HL-60/S4 (cell line): ENCODE data around the gene FBXO21.
"Not testable (repeated sequence)": the region's sequence is repeated elsewhere in the genome, so short reads cannot be mapped to it uniquely, and the experiment has no call there.

Experiments
- in situ Hi-C: fragments of 300-500 bp; cut with MboI; formaldehyde crosslinking; loops from 2 replicates; pipeline ENCODE4 v1.14.3; 2022; ENCODE audit warnings: low sequenced_read_pairs

FBXO21 gene

GRCh38 chr12:117207675-117208074 lies 17.4 kb upstream of the FBXO21 start:
- in situ Hi-C loops: no loop called here

- in situ Hi-C loops: no loop called here
These were observed 12.3 kb upstream of the FBXO21 start for GRCh38 chr12:117202556-117202955.

GRCh38 chr12:117202033-117202432 lies 11.8 kb upstream of the FBXO21 start:
- in situ Hi-C loops: no loop called here

DNA sequence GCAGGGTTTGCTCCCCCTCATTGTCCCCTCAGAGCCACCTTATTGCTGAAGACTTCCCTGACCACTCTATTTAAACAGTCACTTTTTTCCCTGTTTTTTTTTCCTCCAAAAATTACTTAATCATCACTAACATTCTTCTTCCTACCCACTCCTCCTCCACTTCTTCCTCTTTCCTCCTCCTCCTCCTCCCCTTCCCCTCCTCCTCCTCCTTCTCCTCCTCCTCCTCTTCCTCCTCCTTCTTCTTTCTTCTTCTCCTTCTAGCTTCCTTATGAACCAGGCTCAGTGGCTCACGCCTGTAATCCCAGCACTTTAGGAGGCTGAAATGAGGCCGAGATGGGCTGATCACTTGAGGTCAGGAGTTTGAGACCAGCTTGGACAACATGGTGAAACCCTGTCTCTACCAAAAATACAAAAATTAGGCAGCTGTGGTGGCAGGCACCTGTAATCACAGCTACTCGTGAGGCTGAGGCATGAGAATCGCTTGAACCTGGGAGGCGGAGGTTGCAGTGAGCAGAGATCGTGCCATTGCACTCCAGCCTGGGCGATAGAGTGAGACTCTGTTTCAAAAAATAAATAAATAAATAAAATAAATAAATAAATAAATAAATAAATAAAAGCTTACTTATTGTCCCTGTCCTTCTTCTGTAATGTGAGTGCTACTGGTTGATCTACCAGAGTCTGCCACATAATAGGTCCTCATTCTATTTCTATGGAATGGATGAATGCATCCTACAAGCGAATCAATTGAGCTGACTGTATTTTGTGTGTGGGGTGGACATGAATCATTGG lies 9.9 kb upstream of the FBXO21 start:
- in situ Hi-C loops: not testable (repeated sequence)

GRCh38 chr12:117196334-117196733 lies 6.1 kb upstream of the FBXO21 start:
- in situ Hi-C loops: not testable (repeated sequence)

DNA sequence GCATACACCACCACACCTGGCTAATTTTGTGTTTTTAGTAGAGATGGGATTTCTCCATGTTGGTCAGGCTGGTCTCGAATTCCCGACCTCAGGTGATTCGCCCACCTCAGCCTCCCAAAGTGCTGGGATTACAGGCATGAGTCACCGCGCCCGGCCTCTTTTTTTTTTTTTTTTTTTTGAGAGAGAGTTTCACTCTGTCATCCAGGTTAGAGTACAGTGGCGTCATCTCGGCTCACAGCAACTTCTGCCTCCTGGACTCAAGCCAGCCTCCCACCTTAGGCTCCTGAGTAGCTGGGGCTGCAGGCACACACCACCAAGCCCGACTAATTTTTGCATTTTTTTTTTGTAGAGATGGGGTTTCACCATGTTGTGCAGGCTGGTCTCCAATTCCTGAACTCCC lies 4.8 kb upstream of the FBXO21 start:
- in situ Hi-C loops: not testable (repeated sequence)

- in situ Hi-C loops: no loop called here
These were observed 3.6 kb upstream of the FBXO21 start for GRCh38 chr12:117193903-117194302.

DNA sequence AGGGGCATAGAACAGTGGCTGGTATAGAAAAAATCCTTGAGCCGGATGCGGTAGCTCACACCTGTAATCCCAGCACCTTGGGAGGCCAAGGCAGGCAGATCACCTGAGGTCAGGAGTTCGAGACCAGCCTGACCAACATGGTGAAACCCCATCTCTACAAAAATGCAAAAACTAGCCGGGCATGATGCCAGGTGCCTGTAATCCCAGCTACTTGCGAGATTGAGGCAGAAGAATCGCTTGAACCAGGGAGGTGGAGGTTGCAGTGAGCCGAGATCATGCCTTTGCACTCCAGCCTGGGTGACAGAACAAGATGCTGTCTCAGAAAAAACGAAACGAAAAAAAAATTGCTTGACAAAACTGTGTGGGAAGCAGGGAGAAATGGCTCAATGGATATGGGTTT lies 2.3 kb upstream of the FBXO21 start:
- in situ Hi-C loops: not testable (repeated sequence)

DNA sequence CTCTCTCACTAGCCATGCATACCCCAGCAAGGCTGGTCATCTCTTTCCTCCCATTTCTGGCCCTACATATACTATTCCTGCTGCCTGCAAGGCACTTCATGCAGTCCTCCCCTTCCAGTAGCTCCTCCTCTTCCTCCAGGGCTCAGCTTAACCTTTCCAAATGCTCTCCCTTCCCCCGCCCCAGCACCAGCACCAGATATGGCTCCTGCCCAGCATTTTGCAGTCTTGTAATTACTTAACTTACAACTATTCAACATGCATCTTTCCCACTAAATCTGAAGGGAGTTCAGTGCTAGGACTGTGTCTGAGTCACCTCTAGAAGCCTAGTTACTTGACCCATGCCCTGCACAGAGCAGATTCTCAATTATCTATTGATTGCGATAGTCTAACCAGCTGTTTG lies 1.8 kb upstream of the FBXO21 start:
- in situ Hi-C loops: no loop called here

GRCh38 chr12:117189725-117190209 lies 503 bp downstream of the FBXO21 start:
- in situ Hi-C loops: no loop called here

GRCh38 chr12:117188961-117189724 lies 1.1 kb downstream of the FBXO21 start:
- in situ Hi-C loops: no loop called here

- in situ Hi-C loops: no loop called here
These were observed 2.1 kb downstream of the FBXO21 start for GRCh38 chr12:117188121-117188665.

GRCh38 chr12:117187421-117187820 lies 2.8 kb downstream of the FBXO21 start:
- in situ Hi-C loops: no loop called here

DNA sequence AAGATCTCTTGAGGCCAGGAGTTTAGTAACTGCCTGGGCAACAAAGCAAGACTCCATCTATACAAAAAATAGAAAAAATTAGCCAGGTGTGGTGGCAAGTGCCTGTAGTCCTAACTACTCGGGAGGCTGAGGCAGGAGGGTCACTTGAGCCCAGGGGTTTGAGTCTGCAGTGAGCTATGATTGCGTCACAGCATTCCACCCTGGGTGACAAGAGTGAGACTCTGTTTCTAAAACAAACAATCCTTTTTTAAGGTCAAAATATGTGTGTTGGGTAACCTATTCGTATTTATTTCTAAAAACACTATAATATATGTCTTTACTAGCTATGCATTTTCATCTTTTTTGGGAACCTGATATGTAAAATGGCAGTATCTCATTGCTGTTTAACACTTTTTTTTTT lies 7.4 kb downstream of the FBXO21 start:
- in situ Hi-C loops: no loop called here

DNA sequence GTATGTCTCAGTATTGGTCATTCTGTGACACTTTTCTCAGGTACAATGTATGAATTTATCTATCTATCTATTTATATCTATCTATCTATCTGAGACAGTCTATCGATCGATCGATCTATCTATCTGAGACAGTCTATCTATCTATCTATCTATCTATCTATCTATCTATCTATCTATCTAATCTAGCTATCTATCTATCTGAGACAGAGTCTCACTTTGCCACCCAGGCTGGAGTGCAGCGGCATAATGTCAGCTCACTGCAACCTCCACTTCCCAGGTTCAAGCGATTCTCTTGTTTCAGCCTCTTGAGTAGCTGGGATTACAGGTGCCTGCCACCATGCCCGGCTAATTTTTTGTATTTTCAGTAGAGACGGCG lies 8.8 kb downstream of the FBXO21 start:
- in situ Hi-C loops: not testable (repeated sequence)

GRCh38 chr12:117180758-117181467 lies 9.4 kb downstream of the FBXO21 start:
- in situ Hi-C loops: no loop called here

DNA sequence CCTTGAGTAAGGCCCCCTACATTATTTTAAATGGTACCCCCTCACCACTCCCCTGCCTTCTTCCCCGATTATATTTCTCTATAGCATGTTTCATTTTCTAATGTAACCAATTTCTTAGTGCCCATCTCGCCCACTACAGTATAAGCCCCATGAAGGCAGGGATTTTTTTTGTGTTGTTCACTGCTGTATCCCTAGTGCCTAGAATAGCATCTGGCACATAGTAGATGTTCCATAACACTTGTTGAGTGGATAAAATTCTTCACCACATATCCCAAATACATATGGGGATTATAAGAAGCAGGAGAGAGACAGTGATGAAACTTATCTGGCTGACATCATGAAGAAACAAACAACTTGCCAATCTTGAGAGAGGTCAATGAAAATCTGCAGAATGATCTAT lies 11.5 kb downstream of the FBXO21 start:
- in situ Hi-C loops: no loop called here

GRCh38 chr12:117178301-117178700 lies 12.0 kb downstream of the FBXO21 start:
- in situ Hi-C loops: no loop called here

DNA sequence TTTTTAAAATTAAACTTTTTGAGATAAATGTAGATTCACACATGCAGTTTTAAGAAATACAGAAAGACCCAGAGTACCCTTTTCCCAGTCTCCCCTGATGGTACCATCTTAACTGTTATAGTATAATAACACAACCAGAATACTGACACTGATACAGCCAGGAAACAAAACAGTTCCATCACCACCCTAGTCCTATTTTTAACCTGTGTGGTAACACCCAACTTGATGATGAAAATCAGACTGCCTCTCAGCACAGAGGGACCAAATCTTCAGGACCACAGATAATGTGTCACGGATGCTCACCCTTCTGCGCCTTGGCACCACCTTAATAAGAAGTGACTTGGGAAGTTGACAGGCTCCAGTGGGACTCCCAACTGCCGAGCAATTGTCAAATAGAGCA lies 18.1 kb downstream of the FBXO21 start:
- in situ Hi-C loops: no loop called here

GRCh38 chr12:117171499-117172162 lies 18.6 kb downstream of the FBXO21 start:
- in situ Hi-C loops: no loop called here

DNA sequence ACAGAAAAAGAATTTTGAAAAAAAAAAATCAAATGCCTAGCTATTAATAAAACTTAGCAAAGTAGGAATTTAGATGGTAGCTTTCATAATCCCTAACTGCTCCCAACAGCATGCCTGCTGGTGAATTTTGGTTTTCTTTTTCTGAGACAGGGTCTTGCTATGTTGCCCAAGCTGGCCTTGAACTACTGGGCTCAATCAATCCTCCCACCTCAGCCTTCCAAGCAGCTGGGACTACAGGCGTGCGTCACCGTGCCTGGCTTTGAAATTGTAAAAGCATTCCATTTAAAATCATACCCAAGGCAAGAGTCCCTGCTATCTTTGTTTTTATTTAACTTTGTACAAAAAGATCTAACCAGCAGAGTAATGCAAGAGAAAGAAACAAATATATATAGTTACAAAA lies 20.7 kb downstream of the FBXO21 start:
- in situ Hi-C loops: no loop called here
